BE2C (cell line): ENCODE measurements around the gene MFNG. TPM values are rescaled to one million over a fixed set of nuclear protein-coding genes. Genes with fewer than 3 reads are reported as not detected.
"Not testable (repeated sequence)": the region's sequence is repeated elsewhere in the genome, so short reads cannot be mapped to it uniquely, and the experiment has no call there.

Source experiments
- DNase-seq: peaks from one replicate; pipeline ENCODE4 v3.0.0-alpha.2; 2020
- H3K27me3 ChIP-seq: fragments of 250-450 bp; sonication (Bioruptor Pico); 2 replicates; pipeline ENCODE4 v1.5.1; 2020; ENCODE audit warnings: mild to moderate bottlenecking
- H3K36me3 ChIP-seq: fragments of 250-450 bp; sonication (Bioruptor Pico); 2 replicates; pipeline ENCODE4 v1.5.1; 2020; ENCODE audit warnings: mild to moderate bottlenecking
- H3K4me1 ChIP-seq: fragments of 250-450 bp; sonication (Bioruptor Pico); 2 replicates; pipeline ENCODE4 v1.5.1; 2020
- H3K4me3 ChIP-seq: 2 replicates; pipeline ENCODE4 v1.5.1; 2011; ENCODE audit warnings: low read depth, low read length
- H3K9me3 ChIP-seq: fragments of 250-450 bp; sonication (Bioruptor Pico); 2 replicates; pipeline ENCODE4 v1.5.1; 2020
- polyA plus RNA-seq: library from polyadenylated mRNA; unstranded; fragments of >200 nt; gene quantifications from one replicate; pipeline ENCODE4 v1.2.1, GENCODE V29; 2012; ENCODE audit warnings: low read depth, missing spikeins; ENCODE audit not compliant: insufficient read length, insufficient read depth
- TF ChIP-seq, protein P1 (sequence below): IDR thresholded peaks from 2 replicates; pipeline ENCODE4 v1.5.1; 2012; ENCODE audit warnings: mild to moderate bottlenecking, low read depth, low read length

MFNG gene, protein sequence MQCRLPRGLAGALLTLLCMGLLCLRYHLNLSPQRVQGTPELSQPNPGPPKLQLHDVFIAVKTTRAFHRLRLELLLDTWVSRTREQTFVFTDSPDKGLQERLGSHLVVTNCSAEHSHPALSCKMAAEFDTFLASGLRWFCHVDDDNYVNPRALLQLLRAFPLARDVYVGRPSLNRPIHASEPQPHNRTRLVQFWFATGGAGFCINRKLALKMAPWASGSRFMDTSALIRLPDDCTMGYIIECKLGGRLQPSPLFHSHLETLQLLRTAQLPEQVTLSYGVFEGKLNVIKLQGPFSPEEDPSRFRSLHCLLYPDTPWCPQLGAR
- polyA plus RNA-seq, result 2.3 TPM

- TF ChIP-seq, protein P1, sequence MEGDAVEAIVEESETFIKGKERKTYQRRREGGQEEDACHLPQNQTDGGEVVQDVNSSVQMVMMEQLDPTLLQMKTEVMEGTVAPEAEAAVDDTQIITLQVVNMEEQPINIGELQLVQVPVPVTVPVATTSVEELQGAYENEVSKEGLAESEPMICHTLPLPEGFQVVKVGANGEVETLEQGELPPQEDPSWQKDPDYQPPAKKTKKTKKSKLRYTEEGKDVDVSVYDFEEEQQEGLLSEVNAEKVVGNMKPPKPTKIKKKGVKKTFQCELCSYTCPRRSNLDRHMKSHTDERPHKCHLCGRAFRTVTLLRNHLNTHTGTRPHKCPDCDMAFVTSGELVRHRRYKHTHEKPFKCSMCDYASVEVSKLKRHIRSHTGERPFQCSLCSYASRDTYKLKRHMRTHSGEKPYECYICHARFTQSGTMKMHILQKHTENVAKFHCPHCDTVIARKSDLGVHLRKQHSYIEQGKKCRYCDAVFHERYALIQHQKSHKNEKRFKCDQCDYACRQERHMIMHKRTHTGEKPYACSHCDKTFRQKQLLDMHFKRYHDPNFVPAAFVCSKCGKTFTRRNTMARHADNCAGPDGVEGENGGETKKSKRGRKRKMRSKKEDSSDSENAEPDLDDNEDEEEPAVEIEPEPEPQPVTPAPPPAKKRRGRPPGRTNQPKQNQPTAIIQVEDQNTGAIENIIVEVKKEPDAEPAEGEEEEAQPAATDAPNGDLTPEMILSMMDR, result no peak
- no peaks in the 10 kb centered on the region for H3K4me1 ChIP-seq
- peak; percentile 70 for DNase-seq
These were observed at the start of gene MFNG for GRCh38 chr22:37486224-37486845. Gene MFNG, minus strand, starts transcription at chr22:37486384. Its CDS starts 207 bp downstream, at chr22:37486177.

GRCh38 chr22:37535159-37535558 is 49.0 kb upstream of the MFNG start:
- no peaks in the 10 kb centered on the region; the same call in 1 of the 2 replicates for H3K4me1 ChIP-seq
- TF ChIP-seq, protein P1, result no peak
- no peaks in the 10 kb centered on the region for H3K27me3 ChIP-seq
- H3K36me3 ChIP-seq, result no peaks in the 10 kb centered on the region
- no peak for DNase-seq
- H3K4me3 ChIP-seq, result no peak overlapping the region
- no peaks in the 10 kb centered on the region for H3K9me3 ChIP-seq

More at GRCh38 chr22:37486224-37486845, at the start of gene MFNG:
- Histone ChIP-seq H3K9me3 (no peaks in the 10 kb centered on the region), H3K27me3 (no peaks in the 10 kb centered on the region), H3K4me3 (peak within 1 kb of the TSS; percentile 4; the same call in 1 of the 2 replicates), H3K36me3 (no peaks in the 10 kb centered on the region)

GRCh38 chr22:37534445-37534844 is 48.3 kb upstream of the MFNG start:
- Histone ChIP-seq H3K27me3 (no peaks in the 10 kb centered on the region), H3K4me3 (no peak overlapping the region), H3K4me1 (peaks cover 4% of the 10 kb centered on the region; the same call in 1 of the 2 replicates), H3K9me3 (no peaks in the 10 kb centered on the region), H3K36me3 (no peaks in the 10 kb centered on the region)
- no peak for DNase-seq
- TF ChIP-seq, protein P1, result no peak

DNA sequence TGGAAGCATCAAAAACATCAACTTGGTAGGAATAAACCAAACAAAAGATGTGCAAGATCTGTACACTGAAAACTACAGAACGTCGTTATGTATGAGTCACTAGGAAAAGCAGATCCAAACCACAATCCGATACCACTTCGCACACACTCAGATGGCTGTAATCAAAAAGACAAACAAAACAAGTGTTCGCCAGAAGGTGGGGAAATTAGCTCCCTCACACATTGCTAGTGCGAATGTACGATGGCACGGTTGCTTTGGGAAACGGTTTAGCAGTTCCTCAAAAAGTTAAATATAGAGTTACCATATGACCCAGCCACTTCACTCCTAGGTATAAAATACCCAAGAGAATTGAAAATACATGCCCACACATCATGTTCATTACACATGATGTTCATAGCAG is 47.8 kb upstream of the MFNG start:
- peaks cover 4% of the 10 kb centered on the region; the same call in 1 of the 2 replicates for H3K4me1 ChIP-seq
- H3K9me3 ChIP-seq, result no peaks in the 10 kb centered on the region
- no peaks in the 10 kb centered on the region for H3K36me3 ChIP-seq
- TF ChIP-seq, protein P1, result no peak
- no peak for DNase-seq
- no peaks in the 10 kb centered on the region for H3K27me3 ChIP-seq
- H3K4me3 ChIP-seq, result no peak overlapping the region

- Histone ChIP-seq H3K4me3 (no peak overlapping the region), H3K4me1 (peaks cover 4% of the 10 kb centered on the region; the same call in 1 of the 2 replicates), H3K9me3 (no peaks in the 10 kb centered on the region), H3K27me3 (no peaks in the 10 kb centered on the region), H3K36me3 (no peaks in the 10 kb centered on the region)
- peak; percentile 40 for DNase-seq
- TF ChIP-seq, protein P1, result no peak
These were observed 43.6 kb upstream of the MFNG start for GRCh38 chr22:37529652-37530345.

- H3K4me1 ChIP-seq, DNase-seq, H3K4me3 ChIP-seq, H3K9me3 ChIP-seq, H3K27me3 ChIP-seq, H3K36me3 ChIP-seq: not testable (repeated sequence)
These were observed 41.8 kb upstream of the MFNG start for GRCh38 chr22:37527952-37528351.

GRCh38 chr22:37527081-37527752 is 41.0 kb upstream of the MFNG start:
- H3K9me3 ChIP-seq, H3K4me3 ChIP-seq, H3K4me1 ChIP-seq, H3K36me3 ChIP-seq, H3K27me3 ChIP-seq, DNase-seq: not testable (repeated sequence)
